K562 (cell line): Measurements from ENCODE around the gene TRMT44. TPM values are rescaled to one million over a fixed set of nuclear protein-coding genes. Genes with fewer than 3 reads are reported as not detected.

Source experiments
- ATAC-seq: fragments of 200-7000 bp; cut with Tn5 transposase; 3 replicates; pipeline ENCODE4 v1.9.1; 2020; ENCODE audit warnings: moderate library complexity
- BruUV-seq: library from RNA; stranded (reverse); fragments of 400-500 nt; replicated peaks from 2 replicates; lab custom pipeline; 2021; lab: Mats Ljungman, UMichigan
- CTCF ChIA-PET: fragments of 300-600 bp; formaldehyde crosslinking; extraction: SDS; loops from one replicate; lab custom pipeline; 2021; ENCODE audit warnings: low intra/inter-chr PET ratio; lab: Yijun Ruan, JAX
- POLR2A ChIA-PET: fragments of 300-600, 350-650 bp; sonication (Branson Sonifier 250); formaldehyde crosslinking; extraction: SDS; loops from one replicate; lab custom pipeline; 2021; ENCODE audit warnings: antibody characterized with exemption, inconsistent platforms; lab: Yijun Ruan, JAX
- DNase-seq, 4 experiments: peaks; one replicate each; pipeline versions ENCODE4 v3.0.0 to v3.0.0-alpha.2; 2011 to 2018; ENCODE audit warnings: low spot score in 3 of 4, mixed read lengths in 3 of 4; ENCODE audit errors: extremely low read depth in 1 of 4
- FAIRE-seq: peaks from 2 replicates; lab custom pipeline; 2011; peaks lifted over from hg19 to GRCh38; lab: Jason Lieb, UNC
- H2AFZ ChIP-seq: 2 replicates; pipeline ENCODE4 v1.6.0; 2011; ENCODE audit warnings: low read depth, low read length, control low read depth, inconsistent platforms
- H3K27ac ChIP-seq: fragments of 200-600 bp; 3 replicates; pipeline ENCODE4 v1.8.0; 2011; ENCODE audit warnings: low read depth, mild to moderate bottlenecking, control low read depth, inconsistent platforms, low read length, moderate library complexity, mixed read lengths; ENCODE audit errors: extremely low read depth
- H3K27me3 ChIP-seq, 2 experiments: fragments of 300-600 bp in 1 of 2; 2 replicates in 1 of 2; 3 replicates in 1 of 2; pipeline versions ENCODE4 v1.6.0 to v1.8.0; 2011; ENCODE audit warnings: inconsistent platforms in 2 of 2, low read length in 2 of 2, mild to moderate bottlenecking in 1 of 2, mixed read lengths in 1 of 2, moderate library complexity in 1 of 2; ENCODE audit not compliant: control insufficient read depth in 2 of 2, insufficient read depth in 2 of 2
- H3K36me3 ChIP-seq: fragments of 300-600 bp; 3 replicates; pipeline ENCODE4 v1.8.0; 2011; ENCODE audit warnings: mild to moderate bottlenecking, low read length, inconsistent platforms; ENCODE audit not compliant: control insufficient read depth, insufficient read depth
- H3K4me1 ChIP-seq, 2 experiments: fragments of 200-600 bp in 1 of 2; replicated peaks in 1 of 2; 2 replicates in 1 of 2; 3 replicates in 1 of 2; pipeline versions ENCODE4 v1.5.1 to v1.8.0; 2011; ENCODE audit warnings: inconsistent platforms in 2 of 2, low read length in 2 of 2, mild to moderate bottlenecking in 1 of 2, mixed read lengths in 1 of 2, moderate library complexity in 1 of 2; ENCODE audit not compliant: control insufficient read depth in 2 of 2, insufficient read depth in 2 of 2
- H3K4me2 ChIP-seq: 2 replicates; pipeline ENCODE4 v1.6.1; 2011; ENCODE audit warnings: low read length, control low read depth, inconsistent platforms, mixed read lengths; ENCODE audit not compliant: insufficient read depth
- H3K4me3 ChIP-seq: fragments of 200-600 bp; sonication (generic), shearing (Covaris generic); 2 replicates; pipeline ENCODE4 v1.5.1; 2016; ENCODE audit warnings: control low read depth, inconsistent platforms
- H3K79me2 ChIP-seq: fragments of 200-600 bp; 3 replicates; pipeline ENCODE4 v1.8.0; 2011; ENCODE audit warnings: low read length, inconsistent platforms; ENCODE audit not compliant: control insufficient read depth, insufficient read depth
- H3K9ac ChIP-seq, 2 experiments: 2 replicates each; pipeline versions ENCODE4 v1.6.0 to v1.6.1; 2011; ENCODE audit warnings: low read depth in 2 of 2, low read length in 2 of 2, control low read depth in 1 of 2, inconsistent platforms in 1 of 2, mild to moderate bottlenecking in 1 of 2, mixed read lengths in 1 of 2; ENCODE audit not compliant: insufficient read depth in 1 of 2
- H3K9me1 ChIP-seq: one replicate; pipeline ENCODE4 v1.6.0; 2011; ENCODE audit warnings: inconsistent platforms, mild to moderate bottlenecking, low read length, moderate library complexity; ENCODE audit not compliant: control insufficient read depth, insufficient read depth
- H3K9me3 ChIP-seq: replicated peaks from 2 replicates; pipeline ENCODE4 v1.5.1; 2011; ENCODE audit warnings: low read depth, low read length, inconsistent platforms; ENCODE audit not compliant: control insufficient read depth, insufficient read depth
- H4K20me1 ChIP-seq: replicated peaks from 2 replicates; pipeline ENCODE4 v1.6.1; 2011; ENCODE audit warnings: low read length, inconsistent platforms, mixed read lengths; ENCODE audit not compliant: control insufficient read depth, insufficient read depth
- ASH1L ChIP-seq: fragments of 450-650 bp; IDR thresholded peaks from 2 replicates; pipeline ENCODE4 v1.6.1; 2018; ENCODE audit warnings: borderline replicate concordance, mild to moderate bottlenecking, low read depth; ENCODE audit not compliant: partially characterized antibody
- BCL6 ChIP-seq: fragments of 250-450 bp; sonication (Bioruptor Pico); IDR thresholded peaks from 2 replicates; pipeline ENCODE4 v1.4.0; 2020
- BMI1 ChIP-seq: fragments of 150-350 bp; IDR thresholded peaks from 2 replicates; pipeline ENCODE4 v1.6.1; 2014; ENCODE audit warnings: low read length
- FOXM1 ChIP-seq, 2 experiments: fragments of 450-650 bp in 1 of 2; sonication (generic) in 1 of 2; formaldehyde crosslinking in 1 of 2; IDR thresholded peaks; 2 replicates each; pipeline versions ENCODE4 v1.6.1 to v1.9.0; 2017 to 2022; ENCODE audit warnings: low read depth in 2 of 2, mild to moderate bottlenecking in 2 of 2, missing genetic modification reagents in 1 of 2, moderate library complexity in 1 of 2
- HCFC1 ChIP-seq: IDR thresholded peaks from 2 replicates; pipeline ENCODE4 v1.6.1; 2012; ENCODE audit warnings: low read depth, low read length, improper control_type of control experiment
- HSF4 ChIP-seq: fragments of 250-450 bp; sonication (Bioruptor Pico); IDR thresholded peaks from 2 replicates; pipeline ENCODE4 v2.1.2; 2022; ENCODE audit warnings: mild to moderate bottlenecking, moderate library complexity, borderline replicate concordance
- JUND ChIP-seq, 2 experiments: IDR thresholded peaks; 2 replicates in 1 of 2; 3 replicates in 1 of 2; pipeline ENCODE4 v1.6.1; 2011; ENCODE audit warnings: borderline replicate concordance in 2 of 2, low read depth in 2 of 2, low read length in 2 of 2, improper control_type of control experiment in 1 of 2, missing biosample characterization in 1 of 2, missing genetic modification characterization in 1 of 2, missing genetic modification reagents in 1 of 2
- KLF16 ChIP-seq: IDR thresholded peaks from 2 replicates; pipeline ENCODE4 v1.6.1; 2016; ENCODE audit warnings: antibody characterized with exemption
- NR2C2 ChIP-seq, 2 experiments: fragments of 200-800 bp in 1 of 2; sonication (Bioruptor generic) in 1 of 2; sonication (generic) in 1 of 2; formaldehyde crosslinking in 1 of 2; IDR thresholded peaks; 2 replicates each; pipeline versions ENCODE4 v1.6.1 to v1.8.0; 2016 to 2022; ENCODE audit warnings: mild to moderate bottlenecking in 1 of 2, missing compliant biosample characterization in 1 of 2, missing genetic modification characterization in 1 of 2, missing genetic modification reagents in 1 of 2
- POLR2A ChIP-seq: fragments of 450-650 bp; conservative IDR thresholded peaks from 2 replicates; pipeline ENCODE4 v1.6.1; 2016
- RUNX1 ChIP-seq: sonication (generic); IDR thresholded peaks from 2 replicates; pipeline ENCODE4 v1.6.1; 2016; ENCODE audit warnings: antibody characterized with exemption, low read depth
- SRSF9 ChIP-seq: fragments of 200-400 bp; formaldehyde crosslinking; IDR thresholded peaks from 2 replicates; pipeline ENCODE4 v1.6.1; 2017; ENCODE audit warnings: low read depth, low read length, borderline replicate concordance
- ZNF589 ChIP-seq: fragments of 200-800 bp; sonication (Bioruptor generic); IDR thresholded peaks from 2 replicates; pipeline ENCODE4 v1.6.1; 2016; ENCODE audit warnings: low read depth, missing genetic modification characterization, missing compliant biosample characterization
- WGBS: fragments of 100-300 bp; shearing (Covaris generic); methylation state at CpG from one replicate; pipeline ENCODE4 v1.1.6; 2016; ENCODE audit warnings: low coverage, mixed read lengths; ENCODE audit not compliant: insufficient coverage; ENCODE audit errors: missing lambda C conversion rate; 5-methylcytosine and 5-hydroxymethylcytosine counted together
- in situ Hi-C: fragments of 300-500 bp; cut with MboI; formaldehyde crosslinking; loops from 4 replicates; pipeline ENCODE4 v1.15.0; 2018; ENCODE audit warnings: inconsistent platforms, mixed read lengths
- intact Hi-C: fragments of 100-400 bp; cut with micrococcal nuclease; formaldehyde crosslinking; loops from 2 replicates; pipeline ENCODE4 v1.14.2; 2022
- polyA plus RNA-seq, 8 experiments: library from polyadenylated mRNA; depleted of rRNA in 4 of 8; stranded (reverse) in 5 of 8; unstranded in 3 of 8; fragments of >200 nt; fragmentation: Nextera tagmentation in 2 of 8; fragmentation: Illumina TruSeq in 1 of 8; extraction: Ambion mirVana in 2 of 8; extraction: Trizol in 1 of 8; gene quantifications; 2 replicates each; pipeline versions ENCODE4 v1.2.1 to v1.2.3, GENCODE V29; 2011 to 2014; ENCODE audit warnings: inconsistent platforms in 1 of 8, missing spikeins in 1 of 8
- total RNA-seq, 7 experiments: library from RNA; depleted of rRNA in 6 of 7; stranded (reverse); fragments of >200 nt in 6 of 7; fragmentation: Illumina TruSeq in 2 of 7; extraction: Trizol in 2 of 7; gene quantifications; 2 replicates each; pipeline versions ENCODE4 v1.2.1 to v1.2.3, GENCODE V29; 2011 to 2021; ENCODE audit warnings: low replicate concordance in 1 of 7
- TF ChIP-seq, protein P1 (sequence below): fragments of 450-650 bp; IDR thresholded peaks from 2 replicates; pipeline ENCODE4 v1.6.1; 2018; ENCODE audit not compliant: partially characterized antibody
- TF ChIP-seq, protein P2 (sequence below): conservative IDR thresholded peaks from 2 replicates; pipeline ENCODE4 v1.6.1; 2011; ENCODE audit warnings: low read depth, mild to moderate bottlenecking, low read length; ENCODE audit not compliant: control insufficient read depth

Gene TRMT44
- total and polyA plus RNA-seq, 9 of the 15 experiments (the other 6 are each of a cell fraction or from before 2014, with no cell fraction given), result 1.2 to 18.6 (median 10.0) TPM

- H3K79me2 ChIP-seq, result no peaks in the 10 kb centered on the region
- no peak overlapping the region for H3K27ac ChIP-seq
- peaks cover 3% of the 10 kb centered on the region for H3K9me1 ChIP-seq
- H3K9ac ChIP-seq, result peak overlapping the region; percentile 56 to 93
- H3K4me1 ChIP-seq, result peaks cover 2 to 19% of the 10 kb centered on the region in 2 experiments; a peak in 3 of 5 replicates
- H3K4me2 ChIP-seq, result peak overlapping the region; percentile 91
- no TSS peak for BruUV-seq
- intact Hi-C loops, result no loop called here
- no peaks in the 10 kb centered on the region for H3K9me3 ChIP-seq
- POLR2A ChIA-PET, result interaction anchor here (0.6 to 1.7 kb wide), 8 partner anchors 9 to 117 kb away, joined by 3 to 11 read pairs (median 4); partner anchors contain the start of genes ACOX3 and TRMT44
- WGBS, result 2% methylated on average over 46 of the region's 56 CpGs
- CTCF ChIA-PET, result no interaction called here
- H3K27me3 ChIP-seq, result no peaks in the 10 kb centered on the region
- peak overlapping the region; percentile 88 for H2AFZ ChIP-seq
- H3K36me3 ChIP-seq, result no peaks in the 10 kb centered on the region
- DNase-seq (peak; percentile 88 to 97 (median 96)), FAIRE-seq (peak; percentile 82), ATAC-seq (peak; percentile 99)
- in situ Hi-C loops, result no loop called here
- peak overlapping the region; percentile 70 for H3K4me3 ChIP-seq
- peaks cover 10% of the 10 kb centered on the region for H4K20me1 ChIP-seq
- peak; percentile 88 for TF ChIP-seq HCFC1
- no peak for TF ChIP-seq BCL6 (CRISPR knock-in tag)
- no peak for TF ChIP-seq ASH1L
- TF ChIP-seq, protein P1, sequence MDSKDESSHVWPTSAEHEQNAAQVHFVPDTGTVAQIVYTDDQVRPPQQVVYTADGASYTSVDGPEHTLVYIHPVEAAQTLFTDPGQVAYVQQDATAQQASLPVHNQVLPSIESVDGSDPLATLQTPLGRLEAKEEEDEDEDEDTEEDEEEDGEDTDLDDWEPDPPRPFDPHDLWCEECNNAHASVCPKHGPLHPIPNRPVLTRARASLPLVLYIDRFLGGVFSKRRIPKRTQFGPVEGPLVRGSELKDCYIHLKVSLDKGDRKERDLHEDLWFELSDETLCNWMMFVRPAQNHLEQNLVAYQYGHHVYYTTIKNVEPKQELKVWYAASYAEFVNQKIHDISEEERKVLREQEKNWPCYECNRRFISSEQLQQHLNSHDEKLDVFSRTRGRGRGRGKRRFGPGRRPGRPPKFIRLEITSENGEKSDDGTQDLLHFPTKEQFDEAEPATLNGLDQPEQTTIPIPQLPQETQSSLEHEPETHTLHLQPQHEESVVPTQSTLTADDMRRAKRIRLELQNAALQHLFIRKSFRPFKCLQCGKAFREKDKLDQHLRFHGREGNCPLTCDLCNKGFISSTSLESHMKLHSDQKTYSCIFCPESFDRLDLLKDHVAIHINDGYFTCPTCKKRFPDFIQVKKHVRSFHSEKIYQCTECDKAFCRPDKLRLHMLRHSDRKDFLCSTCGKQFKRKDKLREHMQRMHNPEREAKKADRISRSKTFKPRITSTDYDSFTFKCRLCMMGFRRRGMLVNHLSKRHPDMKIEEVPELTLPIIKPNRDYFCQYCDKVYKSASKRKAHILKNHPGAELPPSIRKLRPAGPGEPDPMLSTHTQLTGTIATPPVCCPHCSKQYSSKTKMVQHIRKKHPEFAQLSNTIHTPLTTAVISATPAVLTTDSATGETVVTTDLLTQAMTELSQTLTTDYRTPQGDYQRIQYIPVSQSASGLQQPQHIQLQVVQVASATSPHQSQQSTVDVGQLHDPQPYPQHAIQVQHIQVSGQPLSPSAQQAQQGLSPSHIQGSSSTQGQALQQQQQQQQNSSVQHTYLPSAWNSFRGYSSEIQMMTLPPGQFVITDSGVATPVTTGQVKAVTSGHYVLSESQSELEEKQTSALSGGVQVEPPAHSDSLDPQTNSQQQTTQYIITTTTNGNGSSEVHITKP, result no peak
- TF ChIP-seq ZNF589 (CRISPR knock-in tag), result no peak
- TF ChIP-seq SRSF9, result no peak
- TF ChIP-seq POLR2A, result peak; percentile 63
- peak; percentile 81 for TF ChIP-seq JUND (IDR thresholded peaks at IDR 0.05; ENCODE audit: borderline replicate concordance, low read depth, low read length)
- TF ChIP-seq JUND (tag; IDR thresholded peaks at IDR 0.05; ENCODE audit: borderline replicate concordance, low read depth, low read length), result peak; percentile 56; the same call in 1 of the 3 replicates
- TF ChIP-seq KLF16, result 0 out of 2 replicates have a peak, but pooled peaks have one; percentile 18
- TF ChIP-seq HSF4 (CRISPR knock-in tag), result no peak
- TF ChIP-seq, protein P2, sequence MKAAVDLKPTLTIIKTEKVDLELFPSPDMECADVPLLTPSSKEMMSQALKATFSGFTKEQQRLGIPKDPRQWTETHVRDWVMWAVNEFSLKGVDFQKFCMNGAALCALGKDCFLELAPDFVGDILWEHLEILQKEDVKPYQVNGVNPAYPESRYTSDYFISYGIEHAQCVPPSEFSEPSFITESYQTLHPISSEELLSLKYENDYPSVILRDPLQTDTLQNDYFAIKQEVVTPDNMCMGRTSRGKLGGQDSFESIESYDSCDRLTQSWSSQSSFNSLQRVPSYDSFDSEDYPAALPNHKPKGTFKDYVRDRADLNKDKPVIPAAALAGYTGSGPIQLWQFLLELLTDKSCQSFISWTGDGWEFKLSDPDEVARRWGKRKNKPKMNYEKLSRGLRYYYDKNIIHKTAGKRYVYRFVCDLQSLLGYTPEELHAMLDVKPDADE, result peak; percentile 92; the same call in 1 of the 2 replicates
- TF ChIP-seq RUNX1, result no peak
- no peak for TF ChIP-seq FOXM1 (IDR thresholded peaks at IDR 0.05; ENCODE audit: low read depth)
- no peak for TF ChIP-seq FOXM1 (CRISPR knock-in tag; IDR thresholded peaks at IDR 0.05; ENCODE audit: low read depth)
- TF ChIP-seq NR2C2 (CRISPR knock-in tag; IDR thresholded peaks at IDR 0.05), result no peak
- TF ChIP-seq NR2C2 (tag; IDR thresholded peaks at IDR 0.05), result no peak
- peak; percentile 83 for TF ChIP-seq BMI1
Measured at GRCh38 chr4:8428288-8429097, 12.1 kb upstream of the TRMT44 start.
